ENCODE measurements around the gene MAB21L3. TPM values are rescaled to one million over a fixed set of nuclear protein-coding genes. Genes with fewer than 3 reads are reported as not detected.

The MAB21L3 gene
- total RNA-seq, 1 donor from 2014 or later, result 0.18 TPM

DNA sequence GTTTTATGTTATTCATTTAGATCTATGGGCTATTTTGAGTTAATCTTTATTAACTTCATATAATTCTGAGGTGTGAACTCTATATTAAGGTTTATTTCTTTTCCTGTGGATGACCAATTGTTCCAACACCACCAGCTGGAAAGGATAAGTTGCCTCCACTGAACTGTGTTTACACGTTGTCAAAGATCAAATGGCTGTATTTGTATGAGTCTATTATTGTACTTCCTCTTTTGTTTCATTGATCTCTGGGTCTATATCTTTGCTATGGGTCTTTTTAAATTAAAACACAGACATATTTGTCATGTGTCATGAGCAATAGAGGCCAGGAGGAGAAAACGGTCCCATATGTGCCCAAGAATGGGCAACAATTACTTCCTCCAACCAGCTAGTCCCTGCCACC, 5.2 kb upstream of the MAB21L3 start:
- H3K27me3 Mint-ChIP-seq (ENCODE audit: unreplicated experiment), result no peaks in the 10 kb centered on the region

DNA sequence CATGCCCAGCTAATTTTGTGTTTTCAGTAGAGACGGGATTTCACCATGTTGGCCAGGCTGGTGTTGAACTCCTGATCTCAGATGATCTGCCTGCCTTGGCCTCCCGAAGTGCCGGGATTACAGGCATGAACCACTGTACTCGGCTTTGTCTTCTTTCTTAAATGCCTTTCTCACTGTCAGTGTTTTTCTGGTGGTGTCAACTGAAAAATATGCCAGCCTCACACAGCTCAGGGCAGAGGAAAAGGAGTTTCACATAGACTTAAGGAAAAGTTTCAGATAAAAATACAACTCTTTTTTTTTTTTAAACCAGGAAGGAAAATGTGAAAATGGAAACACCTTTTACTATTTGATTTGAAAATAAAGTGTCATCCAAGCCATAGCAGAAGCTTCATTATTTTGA, 4.6 kb upstream of the MAB21L3 start:
- Mint-ChIP-seq H3K9me3 (ENCODE audit: unreplicated experiment) (no peaks in the 10 kb centered on the region), H3K36me3 (ENCODE audit: low read depth, unreplicated experiment) (no peaks in the 10 kb centered on the region), H3K27me3 (ENCODE audit: unreplicated experiment) (no peaks in the 10 kb centered on the region), H3K27ac (ENCODE audit: unreplicated experiment) (no peak overlapping the region), H3K4me3 (ENCODE audit: unreplicated experiment) (no peak overlapping the region), H3K4me1 (ENCODE audit: unreplicated experiment) (no peaks in the 10 kb centered on the region)
- no peak for DNase-seq (ENCODE audit: low spot score)
- TF ChIP-seq, protein P1, sequence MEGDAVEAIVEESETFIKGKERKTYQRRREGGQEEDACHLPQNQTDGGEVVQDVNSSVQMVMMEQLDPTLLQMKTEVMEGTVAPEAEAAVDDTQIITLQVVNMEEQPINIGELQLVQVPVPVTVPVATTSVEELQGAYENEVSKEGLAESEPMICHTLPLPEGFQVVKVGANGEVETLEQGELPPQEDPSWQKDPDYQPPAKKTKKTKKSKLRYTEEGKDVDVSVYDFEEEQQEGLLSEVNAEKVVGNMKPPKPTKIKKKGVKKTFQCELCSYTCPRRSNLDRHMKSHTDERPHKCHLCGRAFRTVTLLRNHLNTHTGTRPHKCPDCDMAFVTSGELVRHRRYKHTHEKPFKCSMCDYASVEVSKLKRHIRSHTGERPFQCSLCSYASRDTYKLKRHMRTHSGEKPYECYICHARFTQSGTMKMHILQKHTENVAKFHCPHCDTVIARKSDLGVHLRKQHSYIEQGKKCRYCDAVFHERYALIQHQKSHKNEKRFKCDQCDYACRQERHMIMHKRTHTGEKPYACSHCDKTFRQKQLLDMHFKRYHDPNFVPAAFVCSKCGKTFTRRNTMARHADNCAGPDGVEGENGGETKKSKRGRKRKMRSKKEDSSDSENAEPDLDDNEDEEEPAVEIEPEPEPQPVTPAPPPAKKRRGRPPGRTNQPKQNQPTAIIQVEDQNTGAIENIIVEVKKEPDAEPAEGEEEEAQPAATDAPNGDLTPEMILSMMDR (IDR thresholded peaks at IDR 0.05; ENCODE audit: unreplicated experiment), result no peak

More for the DNA sequence above, 5.2 kb upstream of the MAB21L3 start:
- no peak for DNase-seq (ENCODE audit: low spot score)
- Mint-ChIP-seq H3K9me3 (ENCODE audit: unreplicated experiment) (no peaks in the 10 kb centered on the region), H3K27ac (ENCODE audit: unreplicated experiment) (no peak overlapping the region), H3K4me3 (ENCODE audit: unreplicated experiment) (no peak overlapping the region), H3K4me1 (ENCODE audit: unreplicated experiment) (no peaks in the 10 kb centered on the region), H3K36me3 (ENCODE audit: low read depth, unreplicated experiment) (no peaks in the 10 kb centered on the region)
- TF ChIP-seq, protein P1 (IDR thresholded peaks at IDR 0.05; ENCODE audit: unreplicated experiment), result no peak

DNA sequence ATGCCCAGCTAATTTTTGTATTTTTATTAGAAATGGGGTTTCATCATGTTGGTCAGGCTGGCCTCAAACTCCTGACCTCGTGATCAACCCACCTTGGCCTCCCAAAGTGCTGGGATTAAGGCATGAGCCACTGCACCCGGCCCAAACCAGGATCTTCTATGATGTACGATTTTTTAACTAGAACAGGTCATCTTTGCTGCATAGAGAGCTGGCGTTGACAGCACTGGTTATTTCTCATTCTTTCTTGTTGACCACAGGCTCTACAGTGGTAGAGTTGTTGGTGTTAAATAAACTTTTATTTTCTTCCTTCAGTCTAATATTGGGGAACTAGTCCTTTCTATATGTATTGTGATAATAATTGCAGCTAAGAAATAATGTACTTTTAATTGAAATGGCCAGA, 3.8 kb upstream of the MAB21L3 start:
- H3K4me3 Mint-ChIP-seq (ENCODE audit: unreplicated experiment), result no peak overlapping the region
- H3K36me3 Mint-ChIP-seq (ENCODE audit: low read depth, unreplicated experiment), result no peaks in the 10 kb centered on the region

DNA sequence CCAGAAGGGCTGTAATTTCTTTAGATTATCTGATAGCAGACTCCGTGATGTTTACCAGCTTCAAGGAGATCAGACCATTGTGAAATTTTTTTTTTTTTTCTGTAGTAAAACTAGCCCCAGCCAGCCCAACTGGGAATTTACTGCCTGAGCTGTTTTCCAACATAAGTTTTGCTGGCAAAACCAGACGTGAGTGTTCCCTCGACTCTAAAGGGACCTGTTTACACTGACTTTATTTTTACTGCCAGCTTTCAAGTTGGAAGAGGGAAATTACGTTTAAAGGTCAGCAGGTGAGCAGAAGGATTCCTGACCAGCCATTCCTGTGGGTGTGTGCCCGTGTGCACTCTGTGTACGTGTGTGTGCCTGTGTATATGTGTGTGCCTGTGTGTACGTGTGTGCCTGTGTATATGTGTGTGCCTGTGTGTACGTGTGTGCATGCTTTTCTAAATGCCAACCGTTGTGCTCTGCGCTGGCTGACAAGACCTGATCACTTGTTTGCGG, 374 bp downstream of the MAB21L3 start:
- H3K4me1 Mint-ChIP-seq (ENCODE audit: unreplicated experiment), result no peaks in the 10 kb centered on the region
- TF ChIP-seq, protein P1 (IDR thresholded peaks at IDR 0.05; ENCODE audit: unreplicated experiment), result no peak
- H3K27me3 Mint-ChIP-seq (ENCODE audit: unreplicated experiment), result peaks cover 1% of the 10 kb centered on the region
- no peak overlapping the region for H3K27ac Mint-ChIP-seq (ENCODE audit: unreplicated experiment)
- no peak for DNase-seq (ENCODE audit: low spot score)
- H3K9me3 Mint-ChIP-seq (ENCODE audit: unreplicated experiment), result no peaks in the 10 kb centered on the region
- no peaks in the 10 kb centered on the region for H3K36me3 Mint-ChIP-seq (ENCODE audit: low read depth, unreplicated experiment)
- no peak overlapping the region for H3K4me3 Mint-ChIP-seq (ENCODE audit: unreplicated experiment)

More for the DNA sequence above, 3.8 kb upstream of the MAB21L3 start:
- H3K9me3 Mint-ChIP-seq (ENCODE audit: unreplicated experiment), result no peaks in the 10 kb centered on the region
- H3K4me1 Mint-ChIP-seq (ENCODE audit: unreplicated experiment), result no peaks in the 10 kb centered on the region
- H3K27me3 Mint-ChIP-seq (ENCODE audit: unreplicated experiment), result no peaks in the 10 kb centered on the region
- H3K27ac Mint-ChIP-seq (ENCODE audit: unreplicated experiment), result no peak overlapping the region
- no peak for DNase-seq (ENCODE audit: low spot score)
- TF ChIP-seq, protein P1 (IDR thresholded peaks at IDR 0.05; ENCODE audit: unreplicated experiment), result no peak

DNA sequence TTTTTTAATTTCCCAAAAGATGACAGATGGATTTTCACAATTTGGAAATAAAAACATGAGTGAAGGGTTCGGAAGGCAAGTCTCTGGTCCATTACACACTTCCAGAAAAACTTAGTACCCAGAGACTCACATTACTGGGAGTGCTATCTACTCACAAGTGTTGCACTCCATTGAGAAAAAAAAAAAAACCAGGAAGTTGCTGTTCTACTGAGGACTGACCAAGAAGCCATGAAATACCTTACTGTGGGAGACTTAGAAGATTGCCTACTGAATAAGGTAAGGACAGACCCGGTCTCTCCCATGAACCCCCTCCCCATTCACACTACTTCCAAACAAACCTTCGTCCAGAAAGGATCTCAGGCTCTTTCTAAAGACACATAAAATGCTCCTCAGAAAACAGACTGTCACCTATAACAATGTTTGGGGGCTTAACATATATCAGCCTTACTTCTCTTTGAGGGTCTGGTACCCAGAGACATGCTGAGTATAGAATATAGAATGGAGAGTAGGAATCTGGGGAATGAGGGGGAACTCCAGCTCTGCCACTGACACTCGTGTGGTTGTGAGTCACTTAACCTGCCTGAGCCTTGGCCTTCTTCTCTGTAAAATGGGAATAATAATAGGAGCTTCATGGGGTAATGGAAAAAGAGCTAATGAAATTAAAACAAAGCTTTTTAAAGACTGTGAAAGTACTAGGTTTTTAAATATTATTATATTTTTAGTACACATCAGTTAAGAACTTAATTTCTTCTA, 1.4 kb downstream of the MAB21L3 start:
- TF ChIP-seq, protein P1 (IDR thresholded peaks at IDR 0.05; ENCODE audit: unreplicated experiment), result no peak
- H3K9me3 Mint-ChIP-seq (ENCODE audit: unreplicated experiment), result no peaks in the 10 kb centered on the region
- H3K4me3 Mint-ChIP-seq (ENCODE audit: unreplicated experiment), result no peak overlapping the region
- no peak overlapping the region for H3K27ac Mint-ChIP-seq (ENCODE audit: unreplicated experiment)
- H3K27me3 Mint-ChIP-seq (ENCODE audit: unreplicated experiment), result peaks cover 1% of the 10 kb centered on the region
- no peak for DNase-seq (ENCODE audit: low spot score)
- no peaks in the 10 kb centered on the region for H3K36me3 Mint-ChIP-seq (ENCODE audit: low read depth, unreplicated experiment)
- no peaks in the 10 kb centered on the region for H3K4me1 Mint-ChIP-seq (ENCODE audit: unreplicated experiment)

Measured in endothelial cell (in vitro differentiated cells).